NCI-H774 (cell line): ENCODE results near the gene TRIM44.
"Not testable (repeated sequence)": the region's sequence is repeated elsewhere in the genome, so short reads cannot be mapped to it uniquely, and the experiment has no call there.

Source experiments
- DNase-seq: peaks from one replicate; lab custom pipeline; 2025; lab: John Stamatoyannopoulos, UW

The TRIM44 gene

DNA sequence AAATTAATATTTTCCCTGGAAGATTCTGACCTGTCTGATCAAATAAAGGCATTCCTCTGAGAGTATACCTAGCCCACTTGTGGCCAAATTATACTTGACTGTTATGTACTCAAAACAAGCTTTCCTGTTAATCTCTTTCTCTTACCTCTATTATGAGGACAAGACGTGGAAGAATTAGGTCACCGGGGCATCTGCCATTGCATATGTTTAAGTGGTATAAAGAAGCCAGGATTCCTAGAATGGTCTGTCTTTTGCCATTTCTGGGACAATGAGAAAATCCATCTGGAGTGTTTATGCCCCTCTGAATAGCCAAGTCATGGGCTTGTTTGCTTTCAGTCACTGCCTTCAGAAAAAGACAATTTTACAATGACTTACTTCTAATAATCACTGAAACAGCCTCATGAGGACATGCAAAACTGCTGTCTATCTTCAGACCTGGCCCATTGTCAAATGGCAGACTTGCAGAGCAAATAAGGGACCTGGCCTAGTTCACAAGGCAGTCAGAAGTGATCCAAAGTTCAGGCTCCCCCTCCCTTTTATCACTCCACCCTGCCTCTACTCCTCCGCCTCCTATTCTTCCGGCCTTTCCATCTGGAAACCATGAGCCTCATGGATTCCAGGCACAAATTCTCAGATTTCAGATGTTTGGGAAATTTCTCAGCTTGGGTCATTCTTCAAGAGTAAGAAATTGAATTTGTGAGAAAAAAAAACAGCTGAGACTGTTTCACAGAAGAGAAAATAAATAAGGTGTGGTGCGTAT lies 153.2 kb downstream of the TRIM44 start:
- DNase-seq, result no peak

DNA sequence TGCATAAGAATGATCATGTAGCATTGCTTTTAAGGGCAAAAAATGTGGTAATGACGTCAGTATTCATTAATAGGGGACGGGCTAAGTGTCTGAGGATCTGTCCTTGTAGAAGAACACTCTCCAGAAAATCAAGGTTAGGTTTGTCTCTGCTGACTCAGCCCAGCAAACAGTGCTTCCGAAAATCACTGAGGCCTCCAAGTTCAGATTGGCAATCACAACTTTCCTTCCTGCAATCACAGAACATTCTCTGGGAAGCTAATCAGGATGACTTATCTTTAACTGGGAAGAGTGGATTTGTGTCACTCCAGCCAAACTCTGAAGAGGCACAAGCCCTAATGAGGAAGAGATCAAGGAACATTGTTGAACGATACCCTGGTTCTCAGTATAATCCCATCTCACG lies 158.0 kb downstream of the TRIM44 start:
- DNase-seq, result no peak

DNA sequence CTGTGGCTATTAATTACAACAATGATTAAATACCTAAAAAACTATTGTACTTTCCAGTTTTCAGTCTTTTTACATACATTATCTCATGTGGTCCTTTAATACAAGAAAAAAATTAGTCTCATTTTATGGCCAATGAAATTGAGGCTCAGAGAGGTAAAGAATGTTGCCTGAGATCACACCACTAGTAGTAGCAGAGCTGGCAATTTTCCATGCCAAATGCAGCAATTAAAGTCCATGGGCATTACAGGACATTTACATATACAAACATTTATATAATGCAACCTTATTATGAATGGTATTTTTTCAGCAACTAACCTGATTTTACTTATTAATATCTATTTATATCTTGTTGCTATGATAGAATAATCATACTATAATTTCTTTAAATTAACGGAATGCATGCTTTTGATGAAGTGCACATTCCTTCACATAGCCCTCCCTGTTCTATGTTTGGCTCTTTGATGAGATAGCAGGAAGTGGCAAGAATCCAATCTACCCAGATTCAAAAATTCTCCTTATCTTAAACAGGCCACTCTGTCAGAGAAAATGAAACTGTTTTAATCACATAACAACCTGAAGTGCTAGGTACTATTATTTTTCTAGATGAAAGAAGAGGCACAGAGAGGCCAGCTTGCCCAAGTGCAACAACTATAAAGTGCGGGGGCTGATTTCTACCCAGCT lies 160.4 kb downstream of the TRIM44 start:
- DNase-seq, result no peak

DNA sequence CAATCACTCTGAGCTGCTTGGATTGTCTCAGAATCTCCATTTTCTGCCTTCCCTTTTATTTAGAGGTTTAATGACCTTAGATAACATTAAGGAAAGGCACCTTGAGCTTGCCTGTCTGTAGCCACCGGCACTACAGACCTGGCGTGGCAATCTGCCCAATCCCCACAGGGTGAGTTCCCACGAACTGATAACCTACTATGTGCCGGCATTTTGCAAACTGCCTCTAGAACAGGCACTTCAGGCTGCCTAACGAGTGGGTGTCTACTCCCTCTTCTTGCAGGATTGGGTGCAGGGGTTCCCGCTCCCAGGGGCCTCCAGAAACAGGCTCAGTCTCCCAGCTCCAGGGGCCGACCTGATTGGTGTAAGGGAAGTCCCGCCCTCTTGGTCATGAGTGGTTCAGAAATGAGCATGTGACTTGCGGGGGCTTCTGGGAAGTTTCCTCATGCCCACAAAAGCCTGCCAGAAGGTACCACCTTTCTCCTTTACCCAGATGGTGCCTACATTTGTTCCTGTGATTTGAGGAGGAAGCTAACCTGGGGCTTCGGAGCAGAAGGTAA lies 161.2 kb downstream of the TRIM44 start:
- DNase-seq, result no peak

GRCh38 chr11:35825386-35825785 lies 162.8 kb downstream of the TRIM44 start:
- DNase-seq, result no peak

- DNase-seq, result no peak
Observed at GRCh38 chr11:35826006-35826405, 163.4 kb downstream of the TRIM44 start.

DNA sequence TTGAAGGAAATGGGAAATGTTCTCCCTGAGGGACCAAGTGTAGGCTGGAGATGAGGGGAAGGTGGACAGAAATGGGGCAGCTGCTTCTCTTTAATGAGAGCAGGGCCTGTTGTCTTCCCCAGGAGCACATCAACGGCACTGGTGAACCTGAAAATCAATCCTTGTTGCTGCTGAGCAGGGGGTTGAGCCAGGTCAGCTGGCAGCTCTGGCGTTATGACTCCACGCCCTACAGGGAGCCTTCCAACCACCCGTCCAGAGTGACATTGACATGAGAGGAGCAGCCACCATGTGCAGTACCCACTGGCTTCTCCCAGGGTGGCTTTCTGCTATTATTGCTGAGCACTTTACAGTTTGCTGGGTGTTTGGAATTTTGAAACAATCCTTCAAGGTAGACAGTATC lies 164.4 kb downstream of the TRIM44 start:
- no peak for DNase-seq

DNA sequence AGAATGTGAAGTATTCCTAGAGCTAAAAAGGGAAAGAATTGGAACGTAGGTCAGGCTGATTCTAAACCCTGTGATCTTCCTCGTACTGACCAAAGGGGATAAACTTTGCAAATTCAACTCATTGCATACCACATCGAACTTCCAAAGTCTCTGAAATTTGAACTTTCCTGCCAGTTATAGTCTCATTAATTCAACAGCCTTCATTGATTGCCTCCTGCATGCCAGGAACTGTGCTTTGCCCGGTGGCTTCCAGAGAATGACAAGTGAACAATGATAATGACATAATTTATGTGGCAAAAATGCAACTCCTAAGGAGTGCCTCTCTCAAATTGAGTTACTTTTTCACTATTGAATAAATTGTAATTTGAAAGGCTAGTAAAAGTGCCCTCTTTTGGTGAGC lies 173.6 kb downstream of the TRIM44 start:
- no peak for DNase-seq

DNA sequence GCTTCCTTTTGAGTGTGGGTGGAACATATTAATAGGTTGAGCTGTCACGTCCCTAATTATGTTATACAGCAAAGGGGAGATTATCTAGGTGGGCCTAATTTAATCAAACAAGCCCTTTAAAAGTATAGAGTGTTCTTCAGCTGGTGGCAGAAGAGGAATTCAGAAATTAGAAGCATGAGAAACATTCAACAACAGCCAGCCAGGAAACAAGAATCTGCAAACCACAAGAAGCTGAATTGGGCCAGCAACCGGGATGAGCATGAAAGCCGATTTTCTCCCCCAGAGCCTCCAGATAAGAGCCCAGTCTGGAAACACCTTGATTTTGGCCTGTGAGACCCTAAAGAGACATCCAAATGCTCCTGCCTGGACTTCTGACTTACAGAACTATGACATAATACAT lies 175.5 kb downstream of the TRIM44 start:
- no peak for DNase-seq

DNA sequence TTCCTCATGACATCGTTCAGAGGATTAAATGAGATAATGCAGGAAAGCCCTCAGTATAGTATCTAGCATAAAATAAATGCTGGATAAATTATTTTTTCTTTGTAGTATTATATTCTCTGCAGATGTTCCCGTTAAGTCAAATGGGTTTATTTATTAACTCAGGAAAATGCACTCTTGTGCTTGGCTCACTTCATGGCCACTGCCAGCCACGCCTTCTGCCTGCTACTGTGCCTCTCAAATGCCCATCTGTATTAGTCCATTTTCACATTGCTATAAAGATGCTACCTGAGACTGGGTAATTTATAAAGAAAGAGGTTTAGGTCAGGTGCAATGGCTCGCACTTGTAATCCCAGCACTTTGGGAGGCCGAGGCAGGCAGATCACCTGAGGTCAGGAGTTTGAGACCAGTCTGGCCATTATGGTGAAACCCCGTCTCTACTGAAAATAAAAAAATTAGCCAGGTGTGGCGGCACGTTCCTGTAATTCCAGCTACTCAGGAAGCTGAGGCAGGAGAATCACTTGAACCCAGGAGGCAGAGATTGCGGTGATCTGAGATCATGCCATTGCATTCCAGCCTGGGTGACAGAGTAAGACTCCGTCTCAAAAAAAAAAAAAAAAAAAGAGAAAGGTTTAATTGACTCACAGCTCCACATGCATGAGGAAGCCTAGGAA lies 176.3 kb downstream of the TRIM44 start:
- not testable (repeated sequence) for DNase-seq

GRCh38 chr11:35839368-35840161 lies 177.0 kb downstream of the TRIM44 start:
- DNase-seq, result no peak

DNA sequence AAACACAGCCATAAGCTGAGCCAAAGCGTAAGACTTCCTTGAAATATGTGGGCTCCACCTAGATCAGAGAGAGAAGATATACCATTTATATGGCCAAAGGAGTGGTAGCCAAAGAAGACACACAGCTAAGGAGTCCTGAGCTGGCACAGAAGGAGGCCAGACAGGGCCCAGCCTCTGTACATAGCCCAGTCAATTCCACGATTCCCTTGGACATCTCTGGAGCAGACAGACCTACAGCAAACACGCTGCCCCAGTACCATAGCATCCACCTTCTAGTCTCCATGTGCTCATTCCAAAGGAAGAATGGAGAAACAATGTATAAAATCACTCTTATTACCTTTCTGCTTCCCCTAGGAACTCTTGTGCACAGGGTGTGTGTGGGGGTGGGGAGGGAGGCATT lies 179.2 kb downstream of the TRIM44 start:
- DNase-seq, result no peak

DNA sequence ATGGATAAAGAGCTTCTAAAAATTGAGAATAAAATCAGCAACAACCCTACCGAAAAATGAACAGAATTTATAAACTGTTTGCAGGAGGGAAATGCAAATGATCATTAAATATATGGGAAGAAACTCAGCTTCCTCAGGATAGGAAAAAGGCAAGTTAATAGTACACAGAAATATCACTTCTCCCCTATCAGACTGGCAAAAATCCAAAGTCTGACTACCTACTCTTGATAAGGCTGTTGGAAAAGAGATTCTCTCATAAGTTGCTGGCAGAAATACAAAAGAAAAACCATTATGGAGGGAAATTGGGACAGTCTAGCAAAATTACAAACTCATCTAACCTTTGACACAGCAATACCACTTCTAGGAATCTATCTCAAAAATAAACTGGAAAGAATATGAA lies 180.4 kb downstream of the TRIM44 start:
- no peak for DNase-seq

DNA sequence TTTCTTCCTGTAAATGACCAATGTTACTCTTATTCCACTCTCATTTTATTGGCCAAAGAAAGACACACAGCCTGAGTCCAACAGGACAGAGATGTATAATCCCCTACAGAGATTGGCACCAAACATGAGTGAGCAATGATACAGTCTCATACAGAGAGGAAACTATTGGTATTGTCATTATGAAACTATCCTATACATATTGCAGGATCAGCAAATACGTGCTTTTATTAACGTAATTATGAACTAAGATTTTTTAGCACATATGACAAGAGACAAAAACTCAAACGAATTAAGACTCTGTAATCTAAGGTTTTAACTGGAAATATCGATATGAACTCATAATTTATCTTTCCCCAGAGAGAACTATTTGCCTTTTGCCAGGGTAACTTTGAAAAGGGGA lies 182.0 kb downstream of the TRIM44 start:
- no peak for DNase-seq

- no peak for DNase-seq
Observed at GRCh38 chr11:35845860-35846259, 183.3 kb downstream of the TRIM44 start.

- no peak for DNase-seq
Observed at GRCh38 chr11:35846874-35847273, 184.3 kb downstream of the TRIM44 start.

GRCh38 chr11:35847473-35847872 lies 184.9 kb downstream of the TRIM44 start:
- no peak for DNase-seq

DNA sequence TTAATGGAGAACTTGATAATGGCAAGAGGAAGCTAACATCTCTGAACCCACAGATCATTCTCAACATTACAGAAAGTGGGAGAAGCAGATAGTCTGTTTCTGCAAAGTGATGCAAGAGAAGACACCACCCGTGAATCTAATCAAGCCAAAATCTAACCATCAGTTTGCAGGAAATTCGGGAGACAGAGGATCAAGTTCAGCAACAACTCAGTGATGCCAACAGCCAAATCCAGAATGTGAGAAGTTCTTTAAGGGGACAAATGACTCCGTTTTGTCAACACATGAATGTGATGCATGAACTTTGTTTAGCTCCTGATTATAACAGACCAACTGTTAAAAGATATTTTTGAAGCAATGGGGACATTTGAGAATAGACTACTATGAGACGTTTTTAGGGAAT lies 186.0 kb downstream of the TRIM44 start:
- no peak for DNase-seq

DNA sequence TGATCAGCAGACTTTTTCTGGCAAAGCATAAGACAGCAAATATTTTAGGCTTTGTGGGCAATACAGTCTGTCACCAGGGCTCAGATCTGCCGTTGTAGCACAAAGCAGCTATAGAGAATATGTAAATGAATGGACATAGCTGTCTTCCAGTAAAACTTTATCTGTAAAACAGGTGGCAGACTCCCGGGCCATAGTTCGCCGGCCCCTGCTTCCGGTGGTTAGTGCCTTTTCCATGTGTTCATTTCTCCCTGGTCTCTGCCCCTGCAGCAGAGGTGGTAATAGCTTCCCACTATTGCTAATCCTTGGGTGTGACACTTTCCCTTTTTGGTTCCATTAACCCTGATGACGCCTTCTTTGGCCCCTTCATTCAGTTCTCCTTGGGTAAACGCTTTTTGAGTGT lies 187.6 kb downstream of the TRIM44 start:
- DNase-seq, result no peak

DNA sequence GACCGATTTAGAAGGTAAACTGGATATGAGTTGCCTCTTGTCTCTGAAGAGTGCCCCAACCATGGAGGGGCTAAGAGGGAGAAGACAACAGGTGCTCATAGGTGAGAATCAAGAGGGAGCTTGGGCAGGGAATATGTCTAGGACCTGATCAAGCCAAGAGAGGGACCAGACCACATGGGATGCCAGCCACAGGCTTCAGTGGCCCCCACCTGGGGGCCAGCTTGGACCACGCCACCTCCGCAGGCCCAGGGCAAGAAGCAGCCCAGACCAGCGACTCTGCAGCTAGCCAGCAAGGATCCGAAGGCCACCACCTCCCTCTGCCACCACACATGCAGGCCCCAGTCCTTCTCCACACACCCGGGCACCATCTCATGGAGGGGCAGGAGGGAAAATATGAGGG lies 188.8 kb downstream of the TRIM44 start:
- DNase-seq, result no peak

GRCh38 chr11:35852056-35852455 lies 189.5 kb downstream of the TRIM44 start:
- no peak for DNase-seq

DNA sequence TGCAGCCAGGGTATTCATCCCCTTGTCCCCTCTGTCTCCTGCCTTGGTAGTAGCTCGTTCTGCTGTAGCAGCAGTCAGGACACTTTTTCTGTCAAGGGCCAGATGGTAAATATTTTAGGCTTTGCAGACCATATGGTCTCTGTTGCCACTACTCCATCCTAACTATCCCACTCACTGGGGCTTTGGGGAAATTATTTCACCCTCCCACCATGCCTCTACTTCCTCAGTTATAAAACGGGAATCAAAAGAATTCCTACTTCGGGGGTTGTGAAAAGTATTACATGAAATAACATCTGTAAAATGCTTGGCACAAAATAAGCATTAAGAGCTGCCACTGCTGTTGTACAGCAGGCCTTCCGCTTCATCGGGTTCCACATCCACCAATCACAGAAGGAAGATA lies 191.4 kb downstream of the TRIM44 start:
- no peak for DNase-seq
